ENCODE results near the gene FAM193A.
"Not testable (repeated sequence)": the region's sequence is repeated elsewhere in the genome, so short reads cannot be mapped to it uniquely, and the experiment has no call there.

The FAM193A gene, protein sequence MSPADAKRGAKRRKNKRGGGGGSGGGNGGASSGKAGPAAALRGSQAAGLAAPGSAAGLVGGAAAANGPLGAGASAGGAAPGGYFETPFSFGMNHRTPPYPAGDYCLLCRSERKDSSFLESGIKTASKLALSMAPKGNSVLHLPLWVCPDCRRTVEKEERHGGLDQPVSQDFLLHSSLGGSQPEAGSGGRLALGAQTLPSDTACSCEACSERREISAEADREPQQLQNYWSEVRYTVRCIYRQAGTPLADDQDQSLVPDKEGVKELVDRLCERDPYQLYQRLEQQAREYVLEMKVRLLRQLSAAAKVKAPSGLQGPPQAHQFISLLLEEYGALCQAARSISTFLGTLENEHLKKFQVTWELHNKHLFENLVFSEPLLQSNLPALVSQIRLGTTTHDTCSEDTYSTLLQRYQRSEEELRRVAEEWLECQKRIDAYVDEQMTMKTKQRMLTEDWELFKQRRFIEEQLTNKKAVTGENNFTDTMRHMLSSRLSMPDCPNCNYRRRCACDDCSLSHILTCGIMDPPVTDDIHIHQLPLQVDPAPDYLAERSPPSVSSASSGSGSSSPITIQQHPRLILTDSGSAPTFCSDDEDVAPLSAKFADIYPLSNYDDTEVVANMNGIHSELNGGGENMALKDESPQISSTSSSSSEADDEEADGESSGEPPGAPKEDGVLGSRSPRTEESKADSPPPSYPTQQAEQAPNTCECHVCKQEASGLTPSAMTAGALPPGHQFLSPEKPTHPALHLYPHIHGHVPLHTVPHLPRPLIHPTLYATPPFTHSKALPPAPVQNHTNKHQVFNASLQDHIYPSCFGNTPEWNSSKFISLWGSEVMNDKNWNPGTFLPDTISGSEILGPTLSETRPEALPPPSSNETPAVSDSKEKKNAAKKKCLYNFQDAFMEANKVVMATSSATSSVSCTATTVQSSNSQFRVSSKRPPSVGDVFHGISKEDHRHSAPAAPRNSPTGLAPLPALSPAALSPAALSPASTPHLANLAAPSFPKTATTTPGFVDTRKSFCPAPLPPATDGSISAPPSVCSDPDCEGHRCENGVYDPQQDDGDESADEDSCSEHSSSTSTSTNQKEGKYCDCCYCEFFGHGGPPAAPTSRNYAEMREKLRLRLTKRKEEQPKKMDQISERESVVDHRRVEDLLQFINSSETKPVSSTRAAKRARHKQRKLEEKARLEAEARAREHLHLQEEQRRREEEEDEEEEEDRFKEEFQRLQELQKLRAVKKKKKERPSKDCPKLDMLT (N-terminal part only)

DNA sequence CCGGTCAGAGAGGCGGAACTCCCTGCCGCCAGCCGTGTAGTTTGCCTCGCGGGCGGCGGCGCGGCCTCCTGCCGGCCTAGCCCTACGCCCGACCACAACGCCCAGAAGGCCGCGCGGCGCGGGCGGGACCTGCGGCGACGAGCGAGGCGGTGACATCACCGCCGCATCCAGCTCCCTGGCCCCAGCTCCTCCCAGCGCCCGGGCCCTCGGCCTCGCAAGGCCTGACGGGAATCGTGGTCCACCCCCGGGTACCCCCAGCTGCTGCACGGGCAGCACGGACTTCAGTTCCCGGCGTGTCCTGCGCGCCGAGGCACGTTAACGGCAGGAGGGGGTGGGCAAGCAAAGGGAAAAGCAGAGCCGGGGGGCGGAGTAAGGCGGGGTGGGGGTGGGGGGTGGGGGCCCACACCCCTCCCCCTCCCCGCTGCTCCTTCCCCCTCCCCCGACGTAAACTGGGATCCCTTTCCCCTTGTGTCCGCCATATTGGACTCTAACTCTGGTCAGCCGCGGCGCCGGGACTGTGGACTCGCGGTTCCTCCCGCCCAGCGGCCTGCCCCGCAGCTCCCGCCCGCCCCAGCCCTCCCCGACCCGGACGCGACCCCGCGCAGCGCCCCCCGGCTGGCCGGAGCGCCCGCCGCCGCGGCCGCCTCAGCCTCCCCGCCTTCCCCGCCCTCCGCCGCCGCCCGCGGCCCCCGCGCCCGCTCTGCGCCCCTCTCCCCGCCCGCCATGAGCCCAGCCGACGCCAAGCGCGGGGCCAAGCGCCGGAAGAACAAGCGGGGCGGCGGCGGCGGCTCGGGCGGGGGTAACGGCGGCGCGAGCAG is at the start of gene FAM193A:
Gene FAM193A, plus strand, starts transcription at position 455 of the 818 bp plus-strand sequence. Its CDS starts 269 bp downstream, at position 724.
- peak; percentile 100 for DNase-seq

DNA sequence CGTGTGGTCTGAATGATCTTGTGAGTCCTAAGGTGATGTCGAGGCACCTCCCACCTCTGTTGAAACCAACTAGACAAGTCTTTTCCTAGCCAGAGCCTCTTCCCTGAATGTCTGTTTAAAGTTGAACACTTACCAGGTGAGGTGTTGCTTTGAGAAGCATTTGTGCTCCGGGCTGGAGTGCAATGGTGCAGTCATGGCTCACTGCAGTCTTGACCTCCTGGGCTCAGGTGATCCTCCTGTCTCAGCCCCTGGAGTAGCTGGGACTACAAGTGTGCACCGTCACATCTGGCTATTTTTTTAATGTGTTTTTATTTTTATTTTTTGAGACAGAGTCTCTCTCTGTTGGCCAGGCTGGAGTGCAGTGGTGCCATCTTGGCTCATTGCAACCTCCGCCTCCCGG is 49.5 kb upstream of the FAM193A start:
- no peak for DNase-seq

DNA sequence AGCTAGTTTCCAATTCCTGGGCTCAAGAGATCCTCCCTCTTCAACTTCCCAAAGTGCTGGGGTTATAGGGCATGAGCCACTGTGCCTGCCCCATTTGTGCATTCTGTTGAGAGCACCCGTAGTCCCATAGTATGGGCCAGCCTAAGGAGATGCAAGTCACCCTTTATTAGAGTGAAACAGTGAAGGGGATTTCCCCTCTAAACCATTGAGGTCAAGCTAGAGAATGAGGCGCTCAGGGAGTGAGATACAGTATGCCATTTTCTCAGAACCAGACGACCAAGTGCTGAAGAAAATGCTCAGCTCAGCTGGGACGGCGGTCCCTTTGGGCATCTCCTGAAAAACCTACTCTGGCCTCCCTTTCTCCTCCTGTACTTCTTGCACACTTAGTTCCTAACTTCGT is 48.8 kb upstream of the FAM193A start:
- no peak for DNase-seq

DNA sequence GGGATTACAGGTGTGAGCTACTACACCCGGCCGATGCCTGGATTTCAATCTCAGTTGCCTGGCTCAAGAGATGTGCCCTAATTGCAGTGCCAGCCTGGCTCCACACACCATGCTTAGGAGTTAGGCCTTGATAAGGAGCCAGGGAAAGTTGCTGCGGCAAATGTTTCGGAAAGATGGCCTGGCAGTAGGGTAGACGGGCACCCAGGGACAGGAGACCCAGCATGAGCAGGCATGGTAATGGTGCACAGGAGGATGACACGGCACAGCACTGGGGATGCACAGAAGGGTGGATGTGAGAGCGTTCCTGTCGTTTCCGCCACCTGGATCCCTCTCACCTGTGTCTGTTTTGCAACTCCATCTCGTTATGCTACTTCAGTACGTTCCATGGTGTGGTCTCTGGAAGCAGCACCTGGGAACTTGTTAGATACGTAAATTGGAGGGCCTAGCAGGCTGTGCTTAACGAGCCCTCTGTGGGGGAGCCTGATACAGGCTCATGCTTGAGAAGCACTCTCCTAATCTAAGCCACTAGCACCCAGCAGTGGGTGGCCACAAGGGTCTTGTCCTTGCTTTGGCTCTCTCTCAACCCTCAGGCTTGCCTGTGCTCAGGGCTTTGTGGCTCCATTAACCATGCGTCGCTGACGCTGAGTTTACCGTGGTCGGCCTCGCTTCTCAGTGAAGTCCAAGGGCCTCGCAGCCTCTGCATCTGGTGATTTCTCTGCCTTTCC is 47.2 kb upstream of the FAM193A start:
- no peak for DNase-seq

DNA sequence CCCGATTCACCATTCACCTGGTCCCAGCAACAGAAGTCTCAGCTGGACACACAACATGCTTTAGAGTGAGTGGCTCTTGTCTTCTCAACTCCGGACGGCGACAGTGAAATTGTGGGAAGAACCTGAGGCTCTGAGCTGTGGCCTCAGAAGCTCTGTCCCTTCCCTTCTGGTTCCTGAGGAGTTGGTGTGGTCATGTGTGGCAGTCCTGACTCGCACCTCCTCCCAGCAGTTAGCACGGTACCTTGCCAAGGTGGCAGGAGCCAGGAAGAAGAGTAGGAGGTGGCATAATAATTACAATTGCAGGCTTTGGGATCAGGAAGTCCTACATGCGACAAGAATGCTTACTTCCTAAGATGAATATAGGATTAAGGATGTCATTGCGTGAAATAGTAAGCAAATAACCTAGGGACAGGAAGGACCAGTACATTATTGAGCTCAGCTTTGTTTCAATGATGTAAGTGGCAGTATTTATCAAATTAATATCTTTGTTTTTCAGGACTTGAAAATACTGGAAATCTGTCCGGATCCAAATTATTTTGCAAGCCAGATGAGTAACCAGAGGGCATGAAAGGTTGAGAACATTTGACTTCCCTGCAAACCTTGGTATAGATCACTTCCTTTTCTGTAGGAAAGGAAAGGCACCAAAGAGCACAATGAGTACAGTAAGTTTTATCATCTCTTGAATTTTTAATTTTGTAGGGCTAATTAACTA is 46.5 kb upstream of the FAM193A start:
- DNase-seq: no peak

DNA sequence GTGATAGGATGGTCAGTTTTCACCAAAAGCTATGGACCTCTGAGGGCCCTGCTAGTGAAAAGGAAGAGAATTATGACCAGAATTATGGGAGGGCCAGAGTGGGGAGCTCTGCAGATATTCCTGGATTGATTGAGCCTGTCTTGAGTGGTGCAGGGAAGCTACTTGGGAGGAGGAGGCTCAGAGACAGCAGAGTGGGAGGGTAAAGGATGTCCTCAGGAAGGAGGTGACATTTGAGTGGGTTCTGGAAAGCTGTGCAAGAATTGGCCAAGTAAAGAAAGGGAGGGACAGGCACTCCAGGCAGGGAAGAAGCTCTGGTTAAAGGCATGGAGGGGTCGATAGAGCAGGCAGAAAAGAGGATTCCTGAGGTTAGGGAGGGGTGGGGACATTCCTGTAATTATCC is 43.5 kb upstream of the FAM193A start:
- DNase-seq: no peak

DNA sequence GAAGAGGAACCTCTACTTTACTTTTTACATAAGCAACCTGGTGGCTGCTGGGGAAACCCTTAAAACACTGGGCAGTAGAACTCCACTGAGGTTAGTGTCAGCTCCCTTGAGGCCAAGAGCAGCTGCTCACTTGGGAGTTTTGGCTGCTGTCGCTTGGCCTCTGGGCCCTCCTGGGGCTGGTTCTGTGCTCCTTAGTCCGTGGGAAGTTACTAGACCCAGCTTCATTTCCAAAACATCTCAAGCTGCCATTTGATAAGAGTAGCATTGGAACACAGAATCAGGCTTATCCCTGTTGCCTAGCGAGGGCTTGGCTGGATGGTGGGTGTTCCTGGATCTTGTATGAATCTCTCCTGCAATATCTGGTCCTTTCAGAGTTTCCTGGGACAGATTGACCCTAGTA is 41.5 kb upstream of the FAM193A start:
- no peak for DNase-seq

DNA sequence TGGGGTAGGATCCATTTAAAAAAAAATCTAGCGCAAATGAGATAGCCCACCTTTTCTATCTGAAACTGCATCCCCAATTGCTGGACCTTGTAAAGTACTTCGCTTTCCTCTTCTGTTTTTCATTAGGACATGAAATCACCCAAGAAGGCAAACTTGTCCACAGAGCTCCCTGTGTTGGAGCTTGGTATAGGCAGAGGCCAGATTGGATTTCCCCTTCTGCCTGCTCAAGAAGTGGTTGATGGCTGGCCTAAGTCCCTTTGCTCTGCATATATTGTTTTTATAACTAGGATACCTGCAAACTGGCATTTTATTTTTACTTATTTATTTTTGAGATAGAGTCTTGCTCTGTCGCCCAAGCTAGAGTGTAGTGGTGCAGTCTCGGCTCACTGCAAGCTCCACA is 39.1 kb upstream of the FAM193A start:
- no peak for DNase-seq

DNA sequence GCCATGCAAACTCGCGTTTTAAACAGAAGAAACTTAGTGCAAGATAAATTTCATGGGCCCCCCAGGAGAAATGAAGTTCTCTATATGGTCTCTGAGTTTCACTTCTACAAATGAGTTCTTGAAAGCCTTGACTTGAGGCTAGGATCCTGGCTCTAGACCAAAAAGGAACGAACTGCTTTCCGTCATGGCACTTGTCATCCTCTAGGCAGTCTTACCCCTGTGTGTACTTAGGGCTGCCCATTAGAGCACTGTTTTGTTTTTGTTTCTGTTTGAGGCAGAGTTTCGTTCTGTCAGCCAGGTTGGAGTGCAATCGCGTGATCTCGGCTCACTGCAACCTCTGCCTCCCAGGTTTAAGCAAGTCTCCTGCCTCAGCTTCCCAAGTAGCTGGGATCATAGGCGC is 38.5 kb upstream of the FAM193A start:
- no peak for DNase-seq

DNA sequence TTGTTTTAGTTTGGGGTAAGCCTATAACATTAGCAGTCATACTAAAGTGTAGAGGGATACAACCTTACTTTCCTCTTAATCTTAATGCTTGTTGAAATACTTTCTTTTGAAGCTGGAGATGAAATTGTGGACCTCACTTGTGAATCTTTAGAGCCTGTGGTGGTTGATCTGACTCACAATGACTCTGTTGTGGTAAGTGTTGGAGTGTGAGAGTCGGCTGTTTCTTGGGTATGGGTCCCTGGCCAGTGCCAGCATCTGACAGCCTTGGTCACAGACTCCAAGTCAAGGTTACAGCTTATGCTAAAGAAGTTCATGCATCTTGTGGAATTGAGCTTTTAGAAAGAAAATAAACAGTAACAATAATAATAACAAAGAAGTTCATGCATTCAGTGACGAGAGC is 35.9 kb upstream of the FAM193A start:
- no peak for DNase-seq

DNA sequence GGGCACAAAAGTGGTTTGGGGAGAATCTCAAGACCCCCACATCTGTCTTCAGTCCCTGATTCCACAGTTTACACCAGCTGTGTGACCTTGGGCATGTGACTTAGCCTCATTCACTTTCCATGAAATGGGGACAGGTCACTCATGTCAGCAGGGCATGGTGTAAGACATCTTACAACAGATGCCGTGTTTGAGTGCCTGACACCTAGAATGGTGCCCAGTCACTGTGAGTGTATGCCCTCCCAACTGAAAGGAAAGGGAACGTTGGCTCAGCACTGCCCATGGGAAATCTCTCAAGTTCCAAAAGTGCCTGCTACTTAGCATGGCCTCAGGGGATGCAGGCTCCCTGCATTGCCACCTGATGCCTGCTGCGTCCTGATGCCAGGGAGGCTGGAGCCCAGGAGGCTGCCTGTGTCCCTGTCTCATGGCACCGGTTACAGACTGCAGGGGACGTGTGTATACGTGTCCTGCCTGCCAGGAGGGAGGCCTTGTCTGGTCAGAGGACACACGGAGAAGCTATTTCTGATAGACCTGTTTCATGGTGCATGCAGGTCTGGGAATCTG is 35.3 kb upstream of the FAM193A start:
- DNase-seq: no peak

DNA sequence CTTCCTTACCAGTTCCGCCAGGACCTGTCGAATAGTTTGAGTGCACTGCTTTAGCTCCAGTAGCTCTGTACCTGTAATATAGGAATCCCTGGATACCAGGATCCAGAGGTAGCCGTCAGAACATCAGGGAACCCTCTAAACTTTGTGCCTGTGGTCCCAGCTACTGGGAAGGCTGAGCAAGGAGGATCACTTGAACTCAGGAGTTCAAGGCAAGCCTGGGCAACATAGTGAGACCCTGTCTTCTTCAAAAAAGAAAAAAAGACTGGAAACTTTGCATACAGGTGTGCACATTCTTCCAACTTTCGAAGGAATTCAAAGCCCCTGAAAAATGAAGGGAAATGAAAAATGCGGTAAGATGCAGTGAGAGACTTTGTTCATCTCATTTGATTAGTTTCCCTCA is 32.6 kb upstream of the FAM193A start:
- DNase-seq: no peak

DNA sequence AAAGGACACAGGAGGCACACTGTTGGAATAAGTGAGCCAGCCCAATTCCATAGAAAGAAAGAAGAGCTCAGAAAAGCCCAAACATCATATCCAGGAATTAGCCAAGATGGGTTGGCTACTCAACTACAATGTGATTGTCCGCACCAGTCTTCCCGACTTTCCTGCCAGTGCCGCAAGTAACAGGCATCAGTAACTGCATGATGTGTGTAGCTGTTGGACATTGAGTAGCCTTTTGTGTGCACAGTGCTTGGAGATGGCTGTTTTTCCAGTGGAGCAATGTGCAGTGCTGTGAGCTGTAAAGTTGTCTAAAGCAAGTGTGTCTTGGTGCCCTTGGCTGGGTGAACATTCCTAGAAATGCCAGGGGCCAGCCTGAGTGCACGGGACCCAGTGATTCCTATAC is 29.2 kb upstream of the FAM193A start:
- no peak for DNase-seq

DNA sequence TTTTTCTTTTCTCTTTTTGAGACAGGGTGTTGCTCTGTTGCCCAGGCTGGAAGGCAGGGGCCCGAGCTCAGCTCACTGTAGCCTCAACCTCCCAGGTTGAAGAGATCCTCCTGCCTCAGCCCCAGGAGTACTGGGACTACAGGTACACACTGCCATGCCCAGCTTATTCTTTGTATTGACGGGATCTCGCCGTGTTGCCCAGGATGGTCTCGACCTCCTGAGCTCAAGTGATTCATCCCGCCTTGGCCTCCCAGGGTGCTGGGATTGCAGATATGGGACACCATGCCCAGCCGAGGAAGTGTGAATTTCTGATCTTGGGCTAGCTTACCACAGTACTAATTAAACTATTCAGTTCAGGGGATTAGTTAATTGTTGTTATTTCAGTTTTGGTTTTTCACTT is 28.6 kb upstream of the FAM193A start:
- DNase-seq: no peak

DNA sequence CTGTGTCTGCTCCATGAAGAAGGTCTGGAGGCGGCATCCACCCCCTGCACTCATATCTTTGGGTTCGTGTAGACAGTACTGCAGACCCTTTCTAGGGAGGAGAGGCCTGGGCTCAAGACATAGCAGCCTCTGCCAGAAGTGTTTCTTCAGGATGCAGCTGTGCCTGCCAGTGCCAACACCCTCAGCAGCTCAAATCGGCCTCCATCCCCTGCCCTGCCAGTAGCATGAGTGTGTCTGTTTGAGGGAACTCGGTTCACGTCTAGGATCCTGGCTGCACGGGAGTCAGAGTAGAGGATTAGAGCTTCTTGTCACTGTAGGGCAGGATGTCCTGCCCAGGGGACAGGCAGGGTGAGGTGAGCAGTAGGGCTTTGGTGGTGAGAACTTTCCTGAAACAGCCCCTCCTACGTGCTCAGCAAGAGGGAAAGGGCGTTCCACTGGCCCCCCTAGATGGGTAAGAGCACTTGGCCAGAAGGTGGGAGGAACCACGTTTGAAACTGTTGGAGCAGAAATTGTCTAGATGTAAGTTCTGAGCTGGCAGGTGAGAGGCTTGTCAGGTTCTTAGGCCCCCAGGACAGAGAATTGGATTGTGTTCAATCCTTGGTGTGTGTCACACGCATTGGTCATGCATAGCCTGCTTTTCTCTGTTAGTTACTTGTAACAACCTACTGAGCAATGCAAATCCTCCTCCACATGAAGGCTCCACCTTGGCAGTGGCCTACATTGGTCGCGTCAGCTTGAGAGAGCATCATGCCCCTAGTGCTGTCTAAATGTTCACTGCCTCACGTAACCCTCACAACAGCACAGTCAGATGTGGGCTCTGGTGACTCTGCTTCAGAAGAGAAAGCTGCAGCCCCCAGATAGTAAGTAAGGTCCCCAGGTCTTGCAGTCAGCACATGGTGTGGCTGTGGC is 25.8 kb upstream of the FAM193A start:
- no peak for DNase-seq

DNA sequence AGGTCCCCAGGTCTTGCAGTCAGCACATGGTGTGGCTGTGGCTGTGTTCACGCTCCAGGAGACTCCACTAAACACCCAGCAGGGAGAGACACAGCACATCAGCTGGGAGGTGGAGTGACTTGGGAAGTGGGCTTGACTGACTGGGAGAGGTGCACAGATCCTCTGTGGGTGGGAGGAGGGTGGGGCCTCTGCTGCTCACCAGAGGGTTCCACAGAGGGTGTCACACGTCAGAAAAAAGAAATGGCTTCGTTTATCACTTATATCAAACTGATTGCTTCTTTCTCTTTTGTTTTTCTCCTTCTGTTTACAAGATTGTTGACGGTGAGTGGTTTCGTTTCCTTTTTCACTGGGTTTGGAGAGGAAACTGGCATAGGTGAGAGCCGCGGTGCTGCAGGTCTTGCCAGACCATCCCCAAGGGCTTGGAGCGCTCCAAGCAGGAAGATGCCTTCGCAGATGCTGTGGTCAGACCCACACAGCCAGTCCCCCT is 24.8 kb upstream of the FAM193A start:
- no peak for DNase-seq

DNA sequence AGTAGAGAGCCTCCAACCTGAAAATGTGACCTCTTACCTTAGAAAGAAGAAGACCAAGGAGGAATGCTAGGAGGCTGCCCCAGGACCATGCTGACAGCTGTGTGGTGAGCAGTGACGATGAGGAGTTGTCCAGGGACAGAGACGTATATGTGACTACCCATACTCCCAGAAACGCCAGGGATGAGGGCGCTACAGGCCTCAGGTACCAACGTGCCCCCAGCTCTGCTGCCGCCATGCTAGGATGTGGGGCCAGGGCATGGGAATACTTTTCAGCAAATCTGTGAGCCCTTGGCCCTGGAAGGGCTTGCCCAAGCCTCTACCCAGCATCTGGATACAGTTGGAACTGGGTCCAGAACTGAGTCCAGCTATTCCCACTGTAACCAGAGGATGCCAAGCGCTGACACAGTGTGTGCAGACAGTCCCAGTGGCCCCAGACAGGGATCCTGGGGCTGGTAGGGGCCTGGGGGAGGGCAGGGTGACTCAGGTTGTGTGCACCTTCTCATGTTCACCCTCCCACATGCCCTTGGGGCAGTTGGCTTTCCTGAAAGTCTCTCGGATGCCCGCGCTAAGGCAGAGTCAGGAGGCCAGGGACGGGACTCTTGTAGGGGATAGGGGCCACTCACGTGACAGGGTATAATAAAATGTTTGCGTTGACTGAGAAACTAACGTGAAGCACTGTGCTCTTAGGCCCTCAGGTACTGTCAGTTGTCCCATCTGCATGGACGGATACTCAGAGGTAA is 23.9 kb upstream of the FAM193A start:
- DNase-seq: no peak

DNA sequence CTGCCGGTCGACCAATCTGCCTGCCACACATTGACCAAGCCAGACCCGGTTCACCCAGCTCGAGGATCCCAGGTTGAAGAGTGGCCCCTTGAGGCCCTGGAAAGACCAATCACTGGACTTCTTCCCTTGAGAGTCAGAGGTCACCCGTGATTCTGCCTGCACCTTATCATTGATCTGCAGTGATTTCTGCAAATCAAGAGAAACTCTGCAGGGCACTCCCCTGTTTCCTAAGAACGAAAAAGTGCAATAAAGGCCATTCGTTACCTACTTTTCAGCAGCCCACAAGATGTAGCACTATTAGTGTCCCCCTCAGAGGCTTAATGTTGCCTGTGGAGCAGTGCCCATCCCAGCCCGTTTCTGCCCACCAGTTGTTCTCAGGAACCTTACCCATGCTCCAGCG is 22.3 kb upstream of the FAM193A start:
- DNase-seq: not testable (repeated sequence)

DNA sequence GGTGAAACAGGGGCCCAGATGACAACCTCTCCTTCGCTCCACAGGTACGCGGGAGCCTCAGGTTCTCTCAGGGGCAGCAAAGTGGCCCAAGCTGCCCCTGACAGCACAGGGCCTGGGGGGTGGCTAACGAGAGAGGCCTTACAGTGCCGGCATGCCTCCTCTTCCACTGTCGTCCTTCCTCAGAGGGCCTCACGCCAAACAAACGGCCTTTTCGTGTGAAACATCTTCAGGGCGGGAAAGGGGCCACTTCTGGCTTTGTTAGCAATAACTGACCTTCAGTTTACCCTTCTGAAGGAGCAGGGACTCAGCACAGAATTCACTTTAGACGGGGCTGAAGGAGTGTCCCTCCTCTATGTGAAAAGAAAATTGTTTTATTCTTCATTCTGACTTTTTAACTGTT is 21.5 kb upstream of the FAM193A start:
- DNase-seq: not testable (repeated sequence)

All from islet precursor cell (in vitro differentiated cells).